HG03108 (cell line): ENCODE measurements around the gene TH.

Experiments
- ATAC-seq: cut with Tn5 transposase; IDR thresholded peaks from one replicate; pipeline ENCODE4 v1.9.1; 2021; ENCODE audit warnings: moderate library complexity; ENCODE audit not compliant: unreplicated experiment

TH gene

GRCh38 chr11:2171591-2172003 is at the start of gene TH:
TH (minus strand) TSS chr11:2171815; CDS start chr11:2171786, 29 bp downstream.
- ATAC-seq, result no peak

DNA sequence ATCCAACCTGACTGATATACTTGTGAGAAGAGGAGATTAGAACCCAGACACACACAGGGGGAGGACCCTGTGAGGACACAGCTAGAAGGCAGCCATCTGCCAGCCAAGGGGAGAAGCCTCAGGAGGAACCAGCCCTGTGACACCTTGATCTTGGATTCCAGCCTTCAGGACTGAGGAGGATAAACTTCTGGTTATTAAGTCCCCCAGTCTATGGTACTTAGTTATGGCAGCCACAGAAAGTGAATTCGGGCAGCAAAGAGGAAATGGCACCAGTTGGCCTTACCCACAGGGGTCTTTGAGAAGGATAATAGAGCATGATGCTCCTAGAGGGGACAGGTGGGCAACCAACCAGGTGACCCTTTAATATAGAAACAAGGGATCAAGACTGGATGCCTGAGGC is 49.4 kb upstream of the TH start:
- ATAC-seq, result no peak

DNA sequence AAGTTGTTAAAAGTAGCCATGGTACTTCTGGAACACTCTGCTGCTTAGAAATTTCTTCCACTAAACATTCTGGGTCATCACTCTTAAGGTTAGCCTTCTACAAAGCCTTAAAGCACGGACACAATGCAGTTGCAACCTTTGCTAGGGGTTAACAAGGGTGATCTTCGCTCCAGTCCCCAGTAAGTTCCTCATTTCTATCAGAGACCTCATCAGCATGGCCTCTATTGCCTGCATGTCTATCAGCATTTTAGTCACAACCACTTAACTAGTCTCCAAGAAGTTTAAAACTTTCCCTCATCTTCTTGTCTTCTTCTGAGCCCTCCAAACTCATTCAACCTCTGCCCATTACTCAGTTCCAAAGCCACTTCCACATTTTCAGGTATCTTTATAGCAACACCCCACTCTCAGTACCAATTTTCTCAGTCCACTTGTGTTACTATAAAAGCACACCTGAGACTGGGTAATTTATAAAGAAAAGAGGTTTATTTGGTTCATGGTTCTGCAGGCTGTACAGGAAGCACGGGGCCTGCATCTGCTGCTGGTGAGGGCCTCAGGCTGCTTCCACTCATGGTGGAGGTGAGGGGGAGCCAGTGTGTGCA is 48.7 kb upstream of the TH start:
- no peak for ATAC-seq

- ATAC-seq, result no peak
Measured at GRCh38 chr11:2219318-2220017, 47.9 kb upstream of the TH start.

GRCh38 chr11:2218031-2218633 is 46.5 kb upstream of the TH start:
- ATAC-seq, result no peak

GRCh38 chr11:2217211-2218030 is 45.8 kb upstream of the TH start:
- ATAC-seq, result no peak

DNA sequence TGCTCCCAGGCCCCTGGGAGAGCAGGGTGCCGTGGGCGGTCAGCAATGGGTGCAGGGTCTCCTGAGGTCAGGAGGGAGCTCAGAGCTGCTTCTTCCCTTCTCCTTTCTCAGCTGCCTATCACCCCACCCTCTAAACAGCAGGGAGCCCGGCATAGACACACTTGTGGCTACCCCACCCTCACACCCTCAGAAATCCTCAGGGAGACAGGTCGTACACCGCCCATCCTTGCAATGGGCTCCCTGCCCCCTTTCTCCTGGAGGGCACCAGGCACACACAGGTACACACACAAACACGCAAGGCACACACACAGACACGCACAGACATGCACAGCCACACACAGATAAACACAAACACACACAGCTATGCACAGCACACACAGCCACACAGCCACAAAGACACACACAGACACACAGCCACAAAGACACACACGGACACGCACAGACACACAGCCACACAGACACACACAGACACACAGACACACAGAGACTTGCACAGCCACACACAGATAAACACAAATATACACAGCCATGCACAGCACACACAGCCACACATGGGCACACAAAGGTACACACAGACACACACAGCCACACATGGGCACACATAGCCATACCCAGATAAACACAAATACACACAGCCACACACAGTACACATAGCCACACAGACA is 44.9 kb upstream of the TH start:
- no peak for ATAC-seq

GRCh38 chr11:2215561-2216399 is 44.2 kb upstream of the TH start:
- ATAC-seq, result no peak

- no peak for ATAC-seq
Measured at GRCh38 chr11:2215230-2215560, 43.6 kb upstream of the TH start.

- no peak for ATAC-seq
Measured at GRCh38 chr11:2214527-2215229, 43.1 kb upstream of the TH start.

DNA sequence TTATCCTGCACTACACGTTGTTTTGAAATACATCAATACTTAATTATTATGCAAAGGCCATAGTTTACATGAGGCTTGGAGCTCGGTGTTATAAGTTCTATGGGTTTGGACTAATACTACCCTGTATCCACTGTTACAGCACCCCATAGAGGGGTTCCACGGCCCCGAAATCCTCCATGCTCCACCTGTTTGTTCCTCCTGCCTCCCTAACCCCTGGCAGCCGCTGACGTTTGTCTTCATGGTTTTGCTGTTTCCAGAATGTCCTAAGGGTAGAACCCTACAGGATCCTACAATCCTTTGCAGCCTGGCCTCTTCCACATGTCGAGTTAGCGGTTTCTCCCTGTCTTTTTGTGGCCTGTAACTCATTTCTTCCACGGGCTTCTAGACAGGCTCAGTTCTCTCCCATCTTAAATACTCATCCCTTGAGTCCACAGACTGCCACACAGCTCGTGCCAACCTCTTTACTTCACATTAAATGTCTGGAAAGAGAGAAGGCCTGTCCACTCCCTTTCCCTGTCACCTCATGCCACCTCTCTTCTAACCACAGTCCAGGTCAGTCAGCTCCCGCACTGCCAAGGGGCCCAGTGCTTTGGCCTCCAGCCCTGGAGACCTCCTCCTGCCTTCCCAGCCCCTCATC is 42.4 kb upstream of the TH start:
- ATAC-seq, result no peak

GRCh38 chr11:2213384-2213842 is 41.8 kb upstream of the TH start:
- no peak for ATAC-seq

DNA sequence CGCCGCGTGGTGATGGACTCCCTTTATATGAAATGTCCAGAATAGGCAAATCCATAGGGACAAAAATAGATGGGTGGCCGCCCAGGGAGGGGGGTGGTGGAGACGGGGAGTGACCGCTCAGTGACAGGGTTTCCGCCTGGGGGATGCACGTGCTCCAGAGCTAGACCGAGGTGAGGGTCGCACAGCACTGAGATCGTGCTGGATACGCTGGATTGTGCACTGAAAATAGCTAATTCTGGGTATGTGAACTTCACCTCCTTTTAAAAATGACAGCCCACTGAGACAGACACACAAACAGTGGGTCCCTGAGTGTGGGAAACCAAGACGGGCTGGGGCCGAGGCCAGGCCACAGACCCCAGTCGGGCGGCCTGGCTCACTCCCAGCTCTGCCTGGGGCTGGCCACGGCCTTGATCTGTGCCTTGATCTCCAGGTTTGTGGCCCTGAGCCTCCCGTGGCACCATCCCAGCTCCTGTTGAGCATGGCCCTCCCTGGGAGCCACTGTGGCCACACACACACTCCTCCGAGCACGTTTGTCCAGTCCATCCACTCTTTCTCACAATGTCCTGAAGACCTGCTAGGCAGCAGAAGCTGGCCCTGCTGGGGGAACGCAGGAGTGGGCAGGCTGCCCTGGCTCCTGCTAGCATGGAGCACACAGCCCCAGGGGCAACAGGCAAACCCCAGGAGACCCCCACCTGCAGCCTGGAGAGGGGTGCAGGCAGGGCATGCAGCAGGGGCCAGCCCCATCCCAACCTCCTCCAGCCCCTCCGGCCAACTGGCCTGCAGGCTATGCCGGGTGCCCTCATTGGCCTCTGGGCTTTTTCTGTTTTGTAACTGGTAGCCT is 41.0 kb upstream of the TH start:
- ATAC-seq, result no peak

- ATAC-seq, result no peak
Measured at GRCh38 chr11:2211113-2211971, 39.7 kb upstream of the TH start.

GRCh38 chr11:2210366-2211112 is 38.9 kb upstream of the TH start:
- no peak for ATAC-seq

DNA sequence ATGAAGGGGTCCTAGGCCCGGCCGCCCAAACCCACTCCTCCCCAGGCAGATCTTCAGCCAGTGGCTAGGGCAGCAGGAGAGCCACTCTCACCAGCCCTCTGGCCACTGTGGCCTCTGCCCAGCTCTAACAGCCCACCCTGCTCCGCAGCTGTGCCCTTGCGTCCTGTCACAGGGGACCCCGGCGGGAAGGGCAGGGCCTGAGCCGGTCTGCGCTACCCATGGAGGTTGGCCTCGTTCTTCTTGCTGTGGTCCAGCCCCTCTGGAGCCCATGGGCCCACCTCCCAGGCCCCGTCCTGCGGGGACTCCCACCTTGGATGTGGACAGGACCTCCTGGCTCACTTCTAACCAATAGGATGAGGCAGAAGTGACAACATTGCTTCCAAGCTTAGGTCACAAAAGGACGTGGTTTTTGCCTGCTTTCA is 38.3 kb upstream of the TH start:
- no peak for ATAC-seq
